Endothelial cell of umbilical vein (primary cell): ENCODE measurements around the gene PNPO.

Experiments used
- CTCF ChIP-seq, 2 donors: IDR thresholded peaks; 1 replicate in 1 of 2; 2 replicates in 1 of 2; pipeline ENCODE4 v1.5.1; 2011; ENCODE audit warnings: low read length in 2 of 2, mild to moderate bottlenecking in 2 of 2, moderate library complexity in 2 of 2, control low read depth in 1 of 2, inconsistent platforms in 1 of 2, low read depth in 1 of 2; ENCODE audit not compliant: insufficient read depth in 1 of 2; ENCODE audit errors: extremely low read depth in 1 of 2
- EZH2 ChIP-seq: IDR thresholded peaks from 2 replicates; pipeline ENCODE4 v1.6.1; 2012; ENCODE audit warnings: borderline replicate concordance, low read depth, mild to moderate bottlenecking, moderate library complexity, low read length, inconsistent platforms; ENCODE audit not compliant: severe bottlenecking
- FOS ChIP-seq: IDR thresholded peaks from 2 replicates; pipeline ENCODE4 v1.6.1; 2011; ENCODE audit warnings: mild to moderate bottlenecking, low read length, moderate library complexity, borderline replicate concordance; ENCODE audit not compliant: insufficient read depth
- POLR2A ChIP-seq: IDR thresholded peaks from 2 replicates; pipeline ENCODE4 v1.6.1; 2012; ENCODE audit warnings: low read depth, mild to moderate bottlenecking, control low read depth, low read length
- POLR2AphosphoS5 ChIP-seq: IDR thresholded peaks from 2 replicates; pipeline ENCODE4 v1.6.1; 2012; ENCODE audit warnings: low read depth, mild to moderate bottlenecking, control low read depth, low read length, moderate library complexity; ENCODE audit not compliant: insufficient read depth

GRCh38 chr17:47916489-47917208 is 24.7 kb upstream of the PNPO start:
- TF ChIP-seq CTCF (IDR thresholded peaks at IDR 0.05; ENCODE audit: extremely low read depth in 1 of 2, insufficient read depth in 1 of 2, low read depth in 1 of 2, low read length in 2 of 2) (no peak), POLR2A (no peak), EZH2 (no peak), FOS (no peak), POLR2AphosphoS5 (no peak)
